OCI-LY7 (cell line): ENCODE results near the gene IFFO2. TPM values are rescaled to one million over a fixed set of nuclear protein-coding genes. Genes with fewer than 3 reads are reported as not detected.

Experiments
- BruUV-seq: library from RNA; stranded (reverse); fragments of 400-500 nt; replicated peaks from 2 replicates; lab custom pipeline; 2021; lab: Mats Ljungman, UMichigan
- CTCF ChIA-PET: fragments of 300-600 bp; sonication (Branson Sonifier 250); formaldehyde crosslinking; loops from one replicate; lab custom pipeline; 2022; ENCODE audit warnings: antibody characterized with exemption; ENCODE audit not compliant: unreplicated experiment; lab: Charles Lee
- POLR2A ChIA-PET: fragments of 300-600 bp; sonication (Branson Sonifier 250); formaldehyde crosslinking; loops from one replicate; lab custom pipeline; 2022; ENCODE audit warnings: antibody characterized with exemption; lab: Charles Lee
- DNase-seq: peaks from one replicate; pipeline ENCODE4 v3.0.0-alpha.2; 2015; ENCODE audit warnings: low spot score
- H2AFZ ChIP-seq: fragments of 200-600 bp; sonication (generic), shearing (Covaris generic); 2 replicates; pipeline ENCODE4 v1.6.1; 2014; ENCODE audit warnings: mild to moderate bottlenecking, antibody characterized with exemption, low read length, moderate library complexity
- H3K27ac ChIP-seq: fragments of 200-600 bp; sonication (generic); 2 replicates; pipeline ENCODE4 v1.5.1; 2014; ENCODE audit warnings: mixed run types, low read depth, mild to moderate bottlenecking, moderate library complexity, low read length, inconsistent platforms; ENCODE audit not compliant: poor library complexity, severe bottlenecking
- H3K36me3 ChIP-seq: fragments of 200-600 bp; sonication (generic); 2 replicates; pipeline ENCODE4 v1.6.1; 2014; ENCODE audit warnings: mild to moderate bottlenecking, antibody characterized with exemption, low read length, moderate library complexity, mixed read lengths; ENCODE audit not compliant: insufficient read depth
- H3K4me1 ChIP-seq: fragments of 200-600 bp; sonication (generic); 2 replicates; pipeline ENCODE4 v1.5.1; 2014; ENCODE audit warnings: mild to moderate bottlenecking, low read length; ENCODE audit not compliant: insufficient read depth, poor library complexity, severe bottlenecking
- H3K4me2 ChIP-seq: fragments of 200-600 bp; sonication (generic); 2 replicates; pipeline ENCODE4 v1.6.1; 2014; ENCODE audit warnings: mild to moderate bottlenecking, low read length
- H3K4me3 ChIP-seq: fragments of 200-600 bp; sonication (generic); 2 replicates; pipeline ENCODE4 v1.5.1; 2014; ENCODE audit warnings: mild to moderate bottlenecking, low read depth, low read length; ENCODE audit not compliant: poor library complexity, severe bottlenecking
- H3K79me2 ChIP-seq: fragments of 200-600 bp; sonication (generic); 2 replicates; pipeline ENCODE4 v1.6.1; 2016; ENCODE audit warnings: low read depth, mild to moderate bottlenecking, low read length, moderate library complexity, mixed read lengths; ENCODE audit not compliant: insufficient read depth
- H3K9me2 ChIP-seq: fragments of 200-600 bp; sonication (generic); 2 replicates; pipeline ENCODE4 v1.6.1; 2016; ENCODE audit warnings: mild to moderate bottlenecking, low read length, mixed read lengths; ENCODE audit not compliant: insufficient read depth
- H3K9me3 ChIP-seq: fragments of 200-600 bp; sonication (generic); 2 replicates; pipeline ENCODE4 v1.6.1; 2014; ENCODE audit warnings: mild to moderate bottlenecking, mixed run types, low read length, mixed read lengths
- H4K20me1 ChIP-seq: fragments of 200-600 bp; sonication (generic); 2 replicates; pipeline ENCODE4 v1.6.1; 2014; ENCODE audit warnings: mild to moderate bottlenecking, antibody characterized with exemption, low read length, moderate library complexity, mixed read lengths; ENCODE audit not compliant: insufficient read depth
- EZH2phosphoT487 ChIP-seq: fragments of 200-600 bp; sonication (generic); IDR thresholded peaks from 2 replicates; pipeline ENCODE4 v1.6.1; 2018; ENCODE audit warnings: low read depth, borderline replicate concordance, mild to moderate bottlenecking, mixed run types, antibody characterized with exemption, low read length, moderate library complexity, mixed read lengths
- intact Hi-C: fragments of 100-400 bp; cut with micrococcal nuclease; formaldehyde crosslinking; loops from one replicate; pipeline ENCODE4 v1.10.0; 2022; ENCODE audit not compliant: unreplicated experiment
- total RNA-seq, 2 experiments: library from RNA; depleted of rRNA in 1 of 2; stranded (reverse); fragments of >200 nt in 1 of 2; shearing (Covaris generic) in 1 of 2; gene quantifications; 2 replicates each; pipeline ENCODE4 v1.2.3, GENCODE V29; 2014 to 2022
- TF ChIP-seq, protein P1 (sequence below): fragments of 200-600 bp; sonication (generic); conservative IDR thresholded peaks from 2 replicates; pipeline ENCODE4 v1.5.1; 2014; ENCODE audit warnings: mild to moderate bottlenecking, antibody characterized with exemption, low read length, moderate library complexity, mixed read lengths

Gene IFFO2
- total RNA-seq, 2 experiments from 2014 or later: 0.06 to 0.44 TPM

DNA sequence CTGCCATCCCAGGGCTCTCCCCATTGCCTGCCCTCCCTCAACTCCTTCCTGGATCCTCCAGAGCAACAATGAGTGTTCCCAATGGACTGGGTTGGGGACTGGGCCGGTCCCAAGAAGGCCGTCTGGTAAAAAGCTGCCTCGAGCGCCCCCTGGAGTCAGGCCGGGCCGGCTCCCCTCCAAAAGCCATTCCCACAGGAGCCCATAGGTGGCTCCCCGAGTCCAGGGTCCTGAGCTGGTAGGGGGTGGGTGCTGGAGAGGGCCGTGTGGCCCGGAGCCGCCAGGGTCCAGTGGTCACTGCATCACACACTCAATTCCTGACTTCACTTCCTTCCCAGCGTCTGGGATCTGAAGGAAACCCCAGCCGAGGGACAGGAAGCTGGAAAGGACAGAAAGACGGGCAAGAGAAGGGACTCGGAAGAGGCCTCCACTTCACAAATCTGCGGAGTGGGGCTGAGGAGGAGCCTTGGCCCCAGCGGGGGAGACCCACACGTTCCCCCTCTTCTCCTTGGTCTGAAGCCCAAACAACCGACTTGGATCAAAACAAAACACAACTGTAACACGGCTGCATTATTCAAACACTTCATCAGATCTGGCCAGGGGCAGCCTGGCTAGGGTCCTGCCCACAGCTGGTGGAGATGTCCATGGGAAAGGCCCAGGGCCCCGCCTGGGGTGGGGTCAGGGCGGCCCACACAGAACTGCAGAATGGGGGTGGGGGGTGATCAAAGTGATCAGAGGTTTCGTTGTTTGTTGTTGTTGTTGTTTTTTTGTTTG, 43.2 kb downstream of the IFFO2 start:
- TF ChIP-seq, protein P1, sequence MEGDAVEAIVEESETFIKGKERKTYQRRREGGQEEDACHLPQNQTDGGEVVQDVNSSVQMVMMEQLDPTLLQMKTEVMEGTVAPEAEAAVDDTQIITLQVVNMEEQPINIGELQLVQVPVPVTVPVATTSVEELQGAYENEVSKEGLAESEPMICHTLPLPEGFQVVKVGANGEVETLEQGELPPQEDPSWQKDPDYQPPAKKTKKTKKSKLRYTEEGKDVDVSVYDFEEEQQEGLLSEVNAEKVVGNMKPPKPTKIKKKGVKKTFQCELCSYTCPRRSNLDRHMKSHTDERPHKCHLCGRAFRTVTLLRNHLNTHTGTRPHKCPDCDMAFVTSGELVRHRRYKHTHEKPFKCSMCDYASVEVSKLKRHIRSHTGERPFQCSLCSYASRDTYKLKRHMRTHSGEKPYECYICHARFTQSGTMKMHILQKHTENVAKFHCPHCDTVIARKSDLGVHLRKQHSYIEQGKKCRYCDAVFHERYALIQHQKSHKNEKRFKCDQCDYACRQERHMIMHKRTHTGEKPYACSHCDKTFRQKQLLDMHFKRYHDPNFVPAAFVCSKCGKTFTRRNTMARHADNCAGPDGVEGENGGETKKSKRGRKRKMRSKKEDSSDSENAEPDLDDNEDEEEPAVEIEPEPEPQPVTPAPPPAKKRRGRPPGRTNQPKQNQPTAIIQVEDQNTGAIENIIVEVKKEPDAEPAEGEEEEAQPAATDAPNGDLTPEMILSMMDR: peak; percentile 100
- TF ChIP-seq EZH2phosphoT487: no peak
- Histone ChIP-seq H4K20me1 (no peaks in the 10 kb centered on the region), H3K4me2 (no peak overlapping the region), H3K79me2 (no peaks in the 10 kb centered on the region), H3K4me1 (peaks cover 3% of the 10 kb centered on the region), H3K9me2 (no peaks in the 10 kb centered on the region), H3K4me3 (no peak overlapping the region), H3K36me3 (no peaks in the 10 kb centered on the region), H2AFZ (no peak overlapping the region), H3K27ac (no peak overlapping the region), H3K9me3 (no peaks in the 10 kb centered on the region)
- CTCF ChIA-PET: interaction anchor here (0.5 to 0.8 kb wide), 6 partner anchors 8 to 40 kb away, joined by 3 to 8 read pairs (median 3); no protein-coding TSS in a partner anchor
- DNase-seq: peak; percentile 64
- intact Hi-C loops: loop anchor here (5.0 kb wide), 1 partner anchor 44 kb away; the partner anchor contains the start of gene IFFO2
- BruUV-seq: no TSS peak
- POLR2A ChIA-PET: no interaction called here

DNA sequence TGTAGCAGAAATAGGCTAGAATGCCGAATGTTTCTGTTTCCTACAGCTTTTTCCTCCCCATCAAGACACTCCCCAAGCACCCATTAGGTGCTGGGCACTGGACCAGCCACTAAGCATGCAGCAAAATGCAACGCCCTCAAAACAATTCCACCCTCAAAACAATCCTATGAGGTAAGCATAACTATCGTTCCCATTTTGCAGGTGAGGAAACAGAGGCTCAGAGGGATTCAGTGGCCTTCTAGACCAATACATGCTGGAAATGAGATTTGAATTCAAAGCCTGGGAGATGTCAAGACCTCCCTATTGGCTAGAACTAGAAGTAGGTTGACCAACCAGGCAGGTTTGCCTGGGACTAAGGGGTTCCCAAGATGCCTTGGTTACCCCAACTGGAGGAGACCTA, 43.9 kb downstream of the IFFO2 start:
- no TSS peak for BruUV-seq
- no peak for TF ChIP-seq EZH2phosphoT487
- TF ChIP-seq, protein P1: no peak
- Histone ChIP-seq H3K4me2 (no peak overlapping the region), H3K4me3 (no peak overlapping the region), H3K27ac (no peak overlapping the region), H3K4me1 (peaks cover 10% of the 10 kb centered on the region), H3K36me3 (no peaks in the 10 kb centered on the region), H3K79me2 (no peaks in the 10 kb centered on the region), H4K20me1 (no peaks in the 10 kb centered on the region), H3K9me2 (no peaks in the 10 kb centered on the region), H2AFZ (no peak overlapping the region), H3K9me3 (no peaks in the 10 kb centered on the region)
- no peak for DNase-seq
- intact Hi-C loops: loop anchor here (5.0 kb wide), 1 partner anchor 45 kb away; the partner anchor contains the start of gene IFFO2
- ChIA-PET POLR2A (interaction anchor here (0.7 to 1.4 kb wide), 2 partner anchors 10 to 70 kb away, joined by 3 to 5 read pairs; partner anchors contain the start of gene ALDH4A1), CTCF (interaction anchor here (0.7 kb wide), 1 partner anchor 20 kb away, joined by 3 read pairs; no protein-coding TSS in a partner anchor)
